CD4-positive, alpha-beta T cell treated with Interleukin-4 for 4 hours (primary cell): ENCODE measurements around the gene LCE2A.
"Not testable (repeated sequence)": the region's sequence is repeated elsewhere in the genome, so short reads cannot be mapped to it uniquely, and the experiment has no call there.

Source experiments
- DNase-seq: peaks from one replicate; pipeline ENCODE4 v3.0.0-alpha.2; 2020

Gene LCE2A, protein sequence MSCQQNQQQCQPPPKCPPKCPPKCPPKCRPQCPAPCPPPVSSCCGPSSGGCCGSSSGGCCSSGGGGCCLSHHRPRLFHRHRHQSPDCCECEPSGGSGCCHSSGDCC

GRCh38 chr1:152697701-152698600 lies at the start of gene LCE2A:
Gene LCE2A, plus strand, starts transcription at chr1:152698345. Its CDS starts 557 bp downstream, at chr1:152698902.
- no peak for DNase-seq

GRCh38 chr1:152654110-152654509 lies 44.0 kb upstream of the LCE2A start:
- DNase-seq = peak; percentile 43

DNA sequence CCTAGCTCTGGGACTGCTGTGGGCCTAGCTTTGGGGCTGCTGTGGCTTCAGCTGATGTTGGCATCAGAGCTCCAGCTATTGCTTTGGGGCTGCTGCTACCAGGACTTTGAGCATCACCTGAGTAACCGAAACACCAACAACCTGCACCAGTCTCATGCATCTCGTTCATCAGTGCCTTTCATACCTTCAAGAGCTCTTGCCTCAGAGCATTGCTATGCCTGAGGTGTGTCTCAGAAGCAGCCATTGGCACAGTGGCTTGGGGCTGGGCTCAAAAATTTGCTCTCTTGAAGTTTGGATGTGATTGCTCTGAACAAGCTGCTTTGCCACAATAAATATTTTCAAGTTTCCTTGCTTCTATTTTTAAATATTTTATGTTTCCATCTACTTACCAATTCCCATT lies 41.7 kb upstream of the LCE2A start:
- no peak for DNase-seq

DNA sequence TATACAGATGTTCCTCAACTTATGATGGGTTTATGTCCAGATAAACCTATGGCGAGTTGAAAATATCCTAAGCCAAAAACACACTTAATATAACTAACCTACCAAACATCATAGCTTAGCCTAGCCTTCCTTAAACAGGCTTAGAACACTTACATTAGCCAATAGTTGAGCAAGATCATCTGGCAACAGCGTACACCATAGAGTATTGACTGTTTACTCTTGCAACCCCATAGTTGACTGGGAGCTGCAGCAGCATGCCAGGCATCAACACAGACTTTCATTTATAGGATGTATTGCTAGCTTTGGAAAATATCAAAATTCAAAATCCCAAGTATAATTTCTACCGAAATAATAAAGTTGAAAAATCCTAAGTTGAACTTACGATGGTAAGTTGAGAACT lies 40.5 kb upstream of the LCE2A start:
- DNase-seq = no peak

- no peak for DNase-seq
Observed at GRCh38 chr1:152658649-152659048, 39.5 kb upstream of the LCE2A start.

DNA sequence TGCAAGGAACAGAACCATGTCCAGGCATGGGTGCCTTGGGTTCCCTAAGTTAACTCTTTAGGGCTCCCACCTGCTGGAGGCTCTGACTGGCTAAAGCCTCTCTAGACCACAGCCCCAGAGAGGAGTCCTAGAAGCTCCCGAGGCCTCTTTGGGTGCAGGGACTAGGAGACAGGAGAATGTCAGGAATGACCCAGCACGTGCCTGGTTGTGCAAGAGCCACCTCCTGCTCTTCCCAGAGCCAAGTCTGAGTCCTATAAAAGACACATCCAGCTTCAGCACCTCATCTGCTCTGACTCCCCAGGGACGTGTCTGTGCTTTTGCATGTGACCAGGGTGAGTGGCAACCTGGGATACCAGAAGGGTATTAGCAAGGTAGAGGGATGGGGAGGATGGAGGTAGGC lies 35.0 kb upstream of the LCE2A start, which contains the start of gene LCE2D:
Gene LCE2D, plus strand, starts transcription at position 283 of the 400 bp plus-strand sequence. CDS start 726 bp downstream, outside the sequence.
- DNase-seq = no peak

GRCh38 chr1:152666171-152666570 lies 32.0 kb upstream of the LCE2A start:
- DNase-seq = not testable (repeated sequence)

GRCh38 chr1:152667648-152668047 lies 30.5 kb upstream of the LCE2A start:
- no peak for DNase-seq

DNA sequence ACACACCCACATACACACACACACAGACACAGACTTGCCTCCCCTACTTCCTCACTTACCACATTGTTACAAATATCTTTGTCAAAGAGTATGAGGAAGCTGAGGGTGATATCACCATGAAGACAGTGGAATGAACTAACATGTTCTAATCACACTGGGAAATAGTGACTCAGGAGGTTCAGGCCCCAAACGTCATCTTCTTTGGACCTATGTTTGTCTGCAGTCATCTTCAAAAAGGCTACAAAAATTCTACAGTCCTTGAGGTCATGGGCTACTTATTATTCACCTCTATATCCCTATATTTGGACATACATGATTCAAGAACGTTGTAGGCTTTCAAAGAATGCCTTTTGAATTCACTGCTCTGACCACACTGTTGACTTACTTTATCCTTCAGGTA lies 25.1 kb upstream of the LCE2A start:
- no peak for DNase-seq

DNA sequence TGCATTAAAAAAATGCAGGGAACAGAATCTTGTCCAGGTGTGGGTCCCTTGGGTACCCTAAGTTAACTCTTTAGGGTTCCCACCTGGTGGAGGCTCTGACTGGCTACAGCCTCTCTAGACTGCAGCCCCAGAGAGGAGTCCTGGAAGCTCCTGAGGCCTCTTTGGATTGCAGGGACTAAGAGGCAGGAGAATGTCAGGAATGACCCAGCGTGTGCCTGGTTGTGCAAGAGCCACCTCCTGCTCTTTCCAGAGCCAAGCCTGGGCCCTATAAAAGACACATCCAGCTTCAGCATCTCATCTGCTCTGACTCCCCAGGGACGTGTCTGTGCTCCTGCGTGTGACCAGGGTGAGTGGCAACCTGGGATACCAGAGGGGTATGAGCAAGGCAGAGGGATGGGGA lies 23.2 kb upstream of the LCE2A start, which contains the start of gene LCE2C:
Gene LCE2C, plus strand, starts transcription at position 297 of the 400 bp plus-strand sequence. CDS start 737 bp downstream, outside the sequence.
- not testable (repeated sequence) for DNase-seq

GRCh38 chr1:152679459-152679858 lies 18.7 kb upstream of the LCE2A start:
- DNase-seq = no peak

GRCh38 chr1:152681616-152682015 lies 16.5 kb upstream of the LCE2A start:
- DNase-seq = no peak

DNA sequence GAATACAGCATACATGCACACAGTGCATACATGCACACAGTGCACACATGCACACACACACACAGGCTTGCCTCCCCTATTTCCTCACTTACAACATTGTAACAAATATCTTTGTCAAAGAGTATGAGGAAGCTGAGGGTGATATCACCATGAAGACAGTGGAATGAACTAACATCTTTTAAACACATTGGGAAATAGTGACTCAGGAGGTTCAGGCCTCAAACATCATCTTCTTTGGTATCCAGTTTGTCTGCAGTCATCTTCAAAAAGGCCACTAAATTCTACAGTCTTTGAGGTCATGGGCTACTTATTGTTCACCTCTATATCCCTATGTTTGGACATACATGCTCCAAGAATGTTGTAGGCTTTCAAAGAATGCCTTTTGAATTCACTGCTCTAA lies 14.3 kb upstream of the LCE2A start:
- DNase-seq = no peak

- DNase-seq = not testable (repeated sequence)
Observed at GRCh38 chr1:152685823-152686222, 12.3 kb upstream of the LCE2A start, which contains the start of gene LCE2B. Gene LCE2B, plus strand, starts transcription at chr1:152686123. Its CDS starts 721 bp downstream, at chr1:152686844.

- DNase-seq = no peak
Observed at GRCh38 chr1:152699746-152700145, 1.6 kb downstream of the LCE2A start.

- no peak for DNase-seq
Observed at GRCh38 chr1:152707860-152708259, 9.7 kb downstream of the LCE2A start, which contains the start of gene LCE4A. Gene LCE4A, plus strand, starts transcription at chr1:152708160. Its CDS starts 916 bp downstream, at chr1:152709076.

- no peak for DNase-seq
Observed at GRCh38 chr1:152718238-152718637, 20.1 kb downstream of the LCE2A start.

- no peak for DNase-seq
Observed at GRCh38 chr1:152725261-152725660, 27.1 kb downstream of the LCE2A start.

GRCh38 chr1:152728986-152729385 lies 30.8 kb downstream of the LCE2A start:
- DNase-seq = no peak

GRCh38 chr1:152735648-152736047 lies 37.5 kb downstream of the LCE2A start:
- no peak for DNase-seq

DNA sequence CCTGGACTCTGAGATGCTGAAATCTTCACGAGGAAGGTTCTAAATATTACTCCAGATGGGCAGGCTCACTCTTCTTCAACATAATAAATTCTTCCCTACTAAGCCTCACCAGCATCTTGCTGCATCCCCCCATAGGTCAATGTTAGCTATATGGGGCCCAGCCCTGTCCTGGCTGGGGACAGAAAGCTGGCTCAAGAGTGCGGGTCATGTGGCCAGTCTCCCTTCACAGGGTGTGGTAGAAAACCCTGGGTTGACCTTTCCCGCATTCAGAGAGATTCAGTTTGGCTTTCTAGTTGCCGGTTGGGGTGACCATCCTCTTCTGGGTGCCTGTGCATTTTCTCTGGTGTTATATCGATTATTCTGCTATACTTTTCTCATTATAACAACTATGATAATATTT lies 39.9 kb downstream of the LCE2A start:
- no peak for DNase-seq

DNA sequence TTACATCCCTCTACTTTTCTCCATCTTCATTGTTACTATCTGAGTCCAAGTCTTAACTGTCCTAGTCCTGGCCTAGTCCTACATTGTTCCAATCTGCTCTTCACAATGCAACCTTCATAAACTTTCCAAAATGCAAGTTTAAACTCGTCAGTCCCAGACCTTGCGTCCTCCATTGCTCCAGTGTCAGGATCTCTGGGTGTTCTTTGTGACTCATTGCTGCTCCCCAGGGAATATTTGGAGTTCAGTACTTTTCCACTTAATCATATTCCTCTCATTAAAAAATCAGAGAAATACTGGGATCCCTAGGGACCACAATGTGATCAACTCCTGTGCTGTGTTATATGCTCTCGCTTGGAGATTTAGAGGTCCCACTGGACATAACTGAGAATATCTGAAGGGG lies 41.7 kb downstream of the LCE2A start:
- no peak for DNase-seq

GRCh38 chr1:152741656-152742055 lies 43.5 kb downstream of the LCE2A start:
- no peak for DNase-seq
